A549 (cell line): ENCODE data around the gene KRT38.

Experiments used
- POLR2A ChIP-seq: IDR thresholded peaks from 2 replicates; pipeline ENCODE4 v1.6.1; 2012; ENCODE audit warnings: mild to moderate bottlenecking, low read length
- RNF2 ChIP-seq: fragments of 200-600 bp; sonication (generic); IDR thresholded peaks from 2 replicates; pipeline ENCODE4 v1.6.1; 2016; ENCODE audit warnings: low read depth, mild to moderate bottlenecking, antibody characterized with exemption, moderate library complexity, borderline replicate concordance

- TF ChIP-seq RNF2 (no peak), POLR2A (no peak)
These were observed 6.0 kb upstream of the KRT38 start for GRCh38 chr17:41446806-41447205.
